ENCODE data around the gene TARBP1. TPM values are rescaled to one million over a fixed set of nuclear protein-coding genes. Genes with fewer than 3 reads are reported as not detected.

The TARBP1 gene
- total and polyA plus RNA-seq, 2 of the 8 experiments (the other 6 are each of a cell fraction or from before 2014, with no cell fraction given) = 21.9 to 32.3 TPM

GRCh38 chr1:234489007-234489697 lies 10.2 kb upstream of the TARBP1 start:
- Histone ChIP-seq H2BK120ac (replicated peaks; ENCODE audit: low read depth, low read length) (no peak overlapping the region), H2AFZ (ENCODE audit: low read length) (no peak overlapping the region), H3K56ac (replicated peaks; ENCODE audit: insufficient read length, low read depth, low read length) (no peak overlapping the region), H3K23ac (ENCODE audit: insufficient read length) (no peak overlapping the region), H3K4me3 (ENCODE audit: extremely low read depth in 1 of 4, insufficient read depth in 2 of 4, low read depth in 3 of 4, low read length in 4 of 4) (no peak overlapping the region), H3K9ac (replicated peaks in 1 of 4; ENCODE audit: extremely low read depth in 1 of 4, low read depth in 3 of 4, low read length in 3 of 4) (no peak overlapping the region), H3K79me2 (ENCODE audit: control insufficient read depth in 1 of 2, insufficient read depth in 2 of 2, low read length in 2 of 2) (no peaks in the 10 kb centered on the region), H3K4me1 (replicated peaks in 1 of 4; ENCODE audit: control insufficient read depth in 3 of 4, insufficient read depth in 4 of 4, low read length in 3 of 4) (peaks cover 0 to 6% (median 3%) of the 10 kb centered on the region in 4 experiments; a peak in 3 of 7 replicates), H3K4me2 (ENCODE audit: insufficient read depth in 1 of 2, low read depth in 2 of 2, low read length in 2 of 2) (no peak overlapping the region), H2BK20ac (ENCODE audit: low read length) (no peak overlapping the region), H3K14ac (ENCODE audit: insufficient read length) (no peak overlapping the region), H3K9me3 (ENCODE audit: insufficient read depth in 2 of 2, low read depth in 1 of 2, low read length in 1 of 2) (no peaks in the 10 kb centered on the region), H3K4ac (replicated peaks; ENCODE audit: insufficient read length, low read depth, low read length) (no peak overlapping the region), H2BK5ac (ENCODE audit: low read depth, low read length) (no peak overlapping the region), H3K27me3 (replicated peaks in 1 of 4; ENCODE audit: control insufficient read depth in 3 of 4, extremely low read depth in 1 of 4, insufficient read depth in 3 of 4, low read length in 3 of 4) (peaks cover 0 to 4% (median 2%) of the 10 kb centered on the region in 4 experiments; a peak in 3 of 7 replicates), H3K27ac (ENCODE audit: low read depth, low read length) (no peak overlapping the region), H4K5ac (ENCODE audit: insufficient read length, low read depth, low read length) (no peak overlapping the region), H3K23me2 (ENCODE audit: low read depth, low read length) (no peaks in the 10 kb centered on the region), H4K20me1 (replicated peaks in 1 of 2; ENCODE audit: control insufficient read depth in 1 of 2, insufficient read depth in 2 of 2, low read length in 2 of 2) (no peaks in the 10 kb centered on the region), H2AK5ac (ENCODE audit: low read depth, low read length) (no peak overlapping the region), H4K8ac (ENCODE audit: extremely low read depth, insufficient read depth, low read length) (no peak overlapping the region), H3K79me1 (ENCODE audit: low read depth, low read length) (no peaks in the 10 kb centered on the region), H2BK15ac (ENCODE audit: low read length) (no peak overlapping the region), H2BK12ac (ENCODE audit: low read depth, low read length) (no peak overlapping the region), H3K36me3 (ENCODE audit: control insufficient read depth in 2 of 4, insufficient read depth in 4 of 4, low read length in 3 of 4) (no peaks in the 10 kb centered on the region), H3K18ac (ENCODE audit: extremely low read depth, low read length) (no peak overlapping the region), H4K91ac (replicated peaks; ENCODE audit: insufficient read length, low read length) (no peak overlapping the region)
- ChIA-PET CTCF (ENCODE audit: partially characterized antibody) (interaction anchor here (1.4 to 1.5 kb wide), 2 partner anchors 10 to 19 kb away, joined by 3 to 4 read pairs; no protein-coding TSS in a partner anchor), POLR2A (ENCODE audit: partially characterized antibody) (interaction anchor here (0.8 kb wide), 1 partner anchor 27 kb away, joined by 3 read pairs; no protein-coding TSS in a partner anchor)
- no peak for TF ChIP-seq GABPA (IDR thresholded peaks at IDR 0.05; ENCODE audit: borderline replicate concordance, insufficient read depth, low read length)
- no peak for TF ChIP-seq RFX5 (IDR thresholded peaks at IDR 0.05; ENCODE audit: borderline replicate concordance, low read depth, low read length)
- no peak for TF ChIP-seq BCL11A (IDR thresholded peaks at IDR 0.05; ENCODE audit: low read depth in 2 of 2, low read length in 2 of 2)
- TF ChIP-seq ZNF274 (IDR thresholded peaks at IDR 0.05; ENCODE audit: borderline replicate concordance, extremely low read depth, low read length) = no peak
- TF ChIP-seq CBX5 (IDR thresholded peaks at IDR 0.05; ENCODE audit: low read depth, low read length) = no peak
- TF ChIP-seq CBX8 (IDR thresholded peaks at IDR 0.05; ENCODE audit: borderline replicate concordance, low read depth, low read length) = no peak
- no peak for TF ChIP-seq FOSL1 (IDR thresholded peaks at IDR 0.05; ENCODE audit: insufficient read depth, low read depth, low read length)
- TF ChIP-seq TAF1 (IDR thresholded peaks at IDR 0.05; ENCODE audit: low read depth, low read length) = no peak
- no peak for TF ChIP-seq KDM5A (IDR thresholded peaks at IDR 0.05; ENCODE audit: low read length)
- no peak for TF ChIP-seq RNF2 (IDR thresholded peaks at IDR 0.05; ENCODE audit: borderline replicate concordance, low read depth, low read length, missing control alignments, poor library complexity, severe bottlenecking)
- TF ChIP-seq TBP (IDR thresholded peaks at IDR 0.05; ENCODE audit: low read depth, low read length) = no peak
- TF ChIP-seq CHD2 (IDR thresholded peaks at IDR 0.05; ENCODE audit: low read length) = no peak
- FAIRE-seq (no peak), DNase-seq (ENCODE audit: low read depth in 1 of 2, low spot score in 2 of 2) (no peak)
- WGBS, 2 experiments (ENCODE audit: extremely low coverage in 1 of 2, insufficient coverage in 1 of 2, insufficient read length in 1 of 2, insufficient replicate concordance in 2 of 2, low coverage in 1 of 2, low lambda C conversion rate in 2 of 2, missing lambda C conversion rate in 1 of 2) = 82% methylated on average over 11 of the region's 11 CpGs; no CpG with 5 or more reads in 1 of the 2 experiments
